PC-9 (cell line): ENCODE measurements around the gene CD9. TPM values are rescaled to one million over a fixed set of nuclear protein-coding genes. Genes with fewer than 3 reads are reported as not detected.
"Not testable (repeated sequence)": the region's sequence is repeated elsewhere in the genome, so short reads cannot be mapped to it uniquely, and the experiment has no call there.

Experiments used
- BruUV-seq: library from RNA; stranded (reverse); fragments of 400-500 nt; replicated peaks from 2 replicates; lab custom pipeline; 2021; lab: Mats Ljungman, UMichigan
- CTCF ChIA-PET: fragments of 300-600 bp; sonication (Branson Sonifier 250); formaldehyde crosslinking; loops from one replicate; lab custom pipeline; 2022; ENCODE audit warnings: antibody characterized with exemption; lab: Charles Lee
- POLR2A ChIA-PET: fragments of 300-600 bp; sonication (Branson Sonifier 250); formaldehyde crosslinking; loops from one replicate; lab custom pipeline; 2022; ENCODE audit warnings: antibody characterized with exemption; ENCODE audit not compliant: unreplicated experiment; lab: Charles Lee
- DNase-seq, 2 experiments: peaks; one replicate each; pipeline versions ENCODE4 v3.0.0 to v3.0.0-alpha.2; 2015 to 2022; ENCODE audit warnings: mixed read lengths in 1 of 2
- H2AFZ ChIP-seq: fragments of 200-600 bp; sonication (generic); 2 replicates; pipeline ENCODE4 v1.8.1; 2017; ENCODE audit warnings: antibody characterized with exemption
- H3F3A ChIP-seq: fragments of 200-600 bp; sonication (generic); 2 replicates; pipeline ENCODE4 v1.8.1; 2017; ENCODE audit warnings: antibody characterized with exemption, mild to moderate bottlenecking, low read depth; ENCODE audit not compliant: insufficient read depth
- H3K27ac ChIP-seq: fragments of 200-600 bp; sonication (generic); 2 replicates; pipeline ENCODE4 v1.6.1; 2016; ENCODE audit warnings: mixed run types
- H3K27me3 ChIP-seq: fragments of 200-600 bp; sonication (generic); 2 replicates; pipeline ENCODE4 v1.6.1; 2016; ENCODE audit warnings: low read depth, mixed run types; ENCODE audit not compliant: insufficient read depth
- H3K36me3 ChIP-seq: fragments of 200-600 bp; sonication (generic); 2 replicates; pipeline ENCODE4 v1.6.1; 2016; ENCODE audit warnings: low read depth, mixed run types
- H3K4me1 ChIP-seq: fragments of 200-600 bp; sonication (generic); replicated peaks from 2 replicates; pipeline ENCODE4 v1.6.1; 2016; ENCODE audit warnings: mixed run types; ENCODE audit not compliant: insufficient read depth
- H3K4me2 ChIP-seq: fragments of 200-600 bp; sonication (generic); 2 replicates; pipeline ENCODE4 v1.6.1; 2017; ENCODE audit warnings: mixed run types
- H3K4me3 ChIP-seq: fragments of 200-600 bp; sonication (generic); 2 replicates; pipeline ENCODE4 v1.6.1; 2016; ENCODE audit warnings: mixed run types
- H3K79me2 ChIP-seq: fragments of 200-600 bp; sonication (generic); 2 replicates; pipeline ENCODE4 v1.6.1; 2017; ENCODE audit warnings: low read depth, mixed run types
- H3K9me2 ChIP-seq: fragments of 200-600 bp; sonication (generic); 2 replicates; pipeline ENCODE4 v1.8.1; 2017; ENCODE audit warnings: mild to moderate bottlenecking; ENCODE audit not compliant: insufficient read depth
- H3K9me3 ChIP-seq: fragments of 200-600 bp; sonication (generic); 2 replicates; pipeline ENCODE4 v1.8.1; 2016; ENCODE audit warnings: low read depth; ENCODE audit not compliant: insufficient read depth
- H4K20me1 ChIP-seq: fragments of 200-600 bp; sonication (generic); 2 replicates; pipeline ENCODE4 v1.8.1; 2017; ENCODE audit not compliant: insufficient read depth
- CTCF ChIP-seq: fragments of 200-600 bp; sonication (generic); conservative IDR thresholded peaks from 2 replicates; pipeline ENCODE4 v1.6.1; 2017; ENCODE audit warnings: mixed run types, antibody characterized with exemption, mild to moderate bottlenecking, moderate library complexity
- EZH2 ChIP-seq: fragments of 200-600 bp; sonication (generic); IDR thresholded peaks from 2 replicates; pipeline ENCODE4 v1.8.0; 2017; ENCODE audit warnings: antibody characterized with exemption, low read depth
- intact Hi-C: fragments of 100-400 bp; cut with micrococcal nuclease; formaldehyde crosslinking; loops from one replicate; pipeline ENCODE4 v1.10.0; 2022; ENCODE audit not compliant: unreplicated experiment
- total RNA-seq: library from RNA; stranded (reverse); gene quantifications from 2 replicates; pipeline ENCODE4 v1.2.3, GENCODE V29; 2021

CD9 gene
- total RNA-seq, 1 experiment from 2014 or later = 374 TPM

GRCh38 chr12:6157482-6157881 is 42.7 kb upstream of the CD9 start:
- no peak overlapping the region for H3K4me3 ChIP-seq
- TF ChIP-seq EZH2 (no peak), CTCF (no peak)
- no peaks in the 10 kb centered on the region for H3K4me1 ChIP-seq
- H3K27ac ChIP-seq = no peak overlapping the region
- ChIA-PET CTCF (no interaction called here), POLR2A (interaction anchor here (0.6 kb wide), 1 partner anchor 36 kb away, joined by 4 read pairs; no protein-coding TSS in a partner anchor)
- no peaks in the 10 kb centered on the region; the same call in 1 of the 2 replicates for H3F3A ChIP-seq
- intact Hi-C loops = no loop called here
- no peaks in the 10 kb centered on the region for H4K20me1 ChIP-seq
- no TSS peak for BruUV-seq
- H3K9me3 ChIP-seq = no peaks in the 10 kb centered on the region
- H2AFZ ChIP-seq = no peak overlapping the region
- DNase-seq = no peak
- no peaks in the 10 kb centered on the region for H3K36me3 ChIP-seq
- H3K79me2 ChIP-seq = no peaks in the 10 kb centered on the region
- H3K9me2 ChIP-seq = no peaks in the 10 kb centered on the region; the same call in 1 of the 2 replicates
- no peak overlapping the region for H3K4me2 ChIP-seq
- H3K27me3 ChIP-seq = no peaks in the 10 kb centered on the region

- H3K27me3 ChIP-seq = no peaks in the 10 kb centered on the region
- no TSS peak for BruUV-seq
- H3K4me1 ChIP-seq = no peaks in the 10 kb centered on the region
- no peak for DNase-seq
- no peak overlapping the region for H3K27ac ChIP-seq
- POLR2A ChIA-PET = interaction anchor here (0.6 kb wide), 1 partner anchor 35 kb away, joined by 4 read pairs; no protein-coding TSS in a partner anchor
- no peaks in the 10 kb centered on the region for H3K79me2 ChIP-seq
- no peaks in the 10 kb centered on the region; the same call in 1 of the 2 replicates for H3F3A ChIP-seq
- intact Hi-C loops = no loop called here
- H3K9me3 ChIP-seq = no peaks in the 10 kb centered on the region
- no peaks in the 10 kb centered on the region for H4K20me1 ChIP-seq
- no peak overlapping the region for H2AFZ ChIP-seq
- no peak overlapping the region for H3K4me2 ChIP-seq
- no peaks in the 10 kb centered on the region for H3K36me3 ChIP-seq
- no peaks in the 10 kb centered on the region; the same call in 1 of the 2 replicates for H3K9me2 ChIP-seq
- CTCF ChIA-PET = no interaction called here
- TF ChIP-seq CTCF (no peak), EZH2 (no peak)
- H3K4me3 ChIP-seq = no peak overlapping the region
Observed at GRCh38 chr12:6158255-6158654, 41.9 kb upstream of the CD9 start.

- no peaks in the 10 kb centered on the region for H3K36me3 ChIP-seq
- intact Hi-C loops = no loop called here
- no peak for DNase-seq
- no TSS peak for BruUV-seq
- H3K4me1 ChIP-seq = no peaks in the 10 kb centered on the region
- no peak overlapping the region for H2AFZ ChIP-seq
- POLR2A ChIA-PET = no interaction called here
- CTCF ChIA-PET = no interaction called here
- H3K27me3 ChIP-seq = no peaks in the 10 kb centered on the region
- no peaks in the 10 kb centered on the region for H3K9me3 ChIP-seq
- no peaks in the 10 kb centered on the region; the same call in 1 of the 2 replicates for H3K9me2 ChIP-seq
- no peaks in the 10 kb centered on the region for H4K20me1 ChIP-seq
- H3K79me2 ChIP-seq = no peaks in the 10 kb centered on the region
- no peak overlapping the region for H3K4me2 ChIP-seq
- no peak overlapping the region for H3K4me3 ChIP-seq
- TF ChIP-seq EZH2 (no peak), CTCF (no peak)
- H3K27ac ChIP-seq = no peak overlapping the region
- H3F3A ChIP-seq = no peaks in the 10 kb centered on the region; the same call in 1 of the 2 replicates
Observed at GRCh38 chr12:6158749-6159148, 41.5 kb upstream of the CD9 start.

GRCh38 chr12:6159166-6160011 is 40.8 kb upstream of the CD9 start:
- H3K9me2 ChIP-seq, H2AFZ ChIP-seq, H3K27ac ChIP-seq, H3K4me2 ChIP-seq, H3K4me3 ChIP-seq, H3F3A ChIP-seq, POLR2A ChIA-PET, BruUV-seq, H3K36me3 ChIP-seq, H3K27me3 ChIP-seq, DNase-seq, H3K9me3 ChIP-seq, H3K4me1 ChIP-seq, H3K79me2 ChIP-seq, intact Hi-C loops, H4K20me1 ChIP-seq: not testable (repeated sequence)
- CTCF ChIA-PET = interaction anchor here (0.6 kb wide), 1 partner anchor 18 kb away, joined by 4 read pairs; no protein-coding TSS in a partner anchor

GRCh38 chr12:6160049-6160649 is 40.1 kb upstream of the CD9 start:
- H3K79me2 ChIP-seq, H3K9me3 ChIP-seq, H2AFZ ChIP-seq, H3K27me3 ChIP-seq, H3K4me1 ChIP-seq, H3K9me2 ChIP-seq, H3K27ac ChIP-seq, intact Hi-C loops, CTCF ChIA-PET, H3K4me3 ChIP-seq, H3K36me3 ChIP-seq, POLR2A ChIA-PET, H3F3A ChIP-seq, BruUV-seq, H4K20me1 ChIP-seq, H3K4me2 ChIP-seq, DNase-seq: not testable (repeated sequence)
